ENCODE data around the gene SYT2.

The SYT2 gene

DNA sequence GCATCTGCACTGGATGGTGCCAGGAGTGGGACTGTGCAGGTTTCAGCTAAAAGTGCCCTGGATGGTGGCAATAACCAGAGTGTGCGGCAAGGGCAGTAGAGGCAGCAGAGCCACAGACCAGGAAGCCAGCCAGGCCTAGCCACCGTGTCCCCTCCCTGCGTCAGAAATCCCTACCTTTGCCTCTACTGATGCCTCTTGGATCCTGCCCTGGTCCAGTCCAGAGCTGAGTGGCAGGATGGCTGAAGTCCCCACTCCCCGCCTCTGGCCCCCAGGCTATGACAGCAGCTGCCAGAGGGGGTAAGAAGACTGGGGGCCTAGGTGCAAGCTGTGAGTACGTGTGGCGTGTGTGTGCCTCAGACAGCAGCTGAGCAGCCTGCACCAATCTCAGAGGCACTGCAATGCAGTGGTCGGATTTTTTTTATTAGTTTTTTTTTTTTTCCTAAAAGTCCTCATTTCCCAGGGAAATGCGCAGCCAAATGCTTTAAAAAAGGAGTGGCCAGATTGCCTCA is 51.9 kb downstream of the SYT2 start:
- no peak for TF ChIP-seq POLR2AphosphoS5 (IDR thresholded peaks at IDR 0.05; ENCODE audit: low read depth, low read length)
- no peak for TF ChIP-seq SIN3A (IDR thresholded peaks at IDR 0.05; ENCODE audit: borderline replicate concordance, insufficient read depth, low read length)
- TF ChIP-seq TAF1 (IDR thresholded peaks at IDR 0.05; ENCODE audit: borderline replicate concordance, insufficient read depth, low read length), result no peak

DNA sequence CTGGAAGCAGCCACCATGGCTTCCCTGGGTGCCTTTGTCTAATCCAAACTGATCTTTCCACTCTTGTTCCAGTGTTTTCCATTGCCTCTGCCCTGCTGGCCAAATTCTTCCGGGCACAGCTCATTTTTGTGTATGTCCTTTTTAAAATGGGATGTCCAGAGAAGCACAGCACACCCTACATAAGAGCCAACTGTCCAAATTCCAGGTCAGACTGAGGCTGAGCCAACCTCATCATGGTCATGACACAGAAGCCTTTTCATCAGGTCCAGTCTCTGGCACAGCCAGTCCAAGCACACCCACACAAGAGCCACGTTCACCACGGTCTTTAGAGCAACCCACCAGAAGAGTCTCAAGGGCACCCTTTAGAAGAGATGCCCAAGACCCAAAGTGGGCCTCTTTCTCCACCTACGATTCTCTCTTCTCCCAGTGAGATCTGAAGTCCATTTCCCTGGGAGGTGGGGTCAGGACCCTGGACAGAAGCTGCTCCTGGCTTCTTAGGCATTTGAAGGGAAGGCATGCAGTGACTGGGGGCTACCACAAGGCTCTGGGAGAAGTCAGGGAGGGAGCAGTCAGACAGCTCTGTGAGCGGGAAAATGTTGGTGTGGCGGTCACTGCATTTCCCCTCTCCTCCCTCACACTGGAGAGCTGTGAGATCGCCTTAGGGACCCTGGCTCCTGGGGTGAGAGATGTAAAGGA is 53.2 kb downstream of the SYT2 start:
- TF ChIP-seq, protein P1, sequence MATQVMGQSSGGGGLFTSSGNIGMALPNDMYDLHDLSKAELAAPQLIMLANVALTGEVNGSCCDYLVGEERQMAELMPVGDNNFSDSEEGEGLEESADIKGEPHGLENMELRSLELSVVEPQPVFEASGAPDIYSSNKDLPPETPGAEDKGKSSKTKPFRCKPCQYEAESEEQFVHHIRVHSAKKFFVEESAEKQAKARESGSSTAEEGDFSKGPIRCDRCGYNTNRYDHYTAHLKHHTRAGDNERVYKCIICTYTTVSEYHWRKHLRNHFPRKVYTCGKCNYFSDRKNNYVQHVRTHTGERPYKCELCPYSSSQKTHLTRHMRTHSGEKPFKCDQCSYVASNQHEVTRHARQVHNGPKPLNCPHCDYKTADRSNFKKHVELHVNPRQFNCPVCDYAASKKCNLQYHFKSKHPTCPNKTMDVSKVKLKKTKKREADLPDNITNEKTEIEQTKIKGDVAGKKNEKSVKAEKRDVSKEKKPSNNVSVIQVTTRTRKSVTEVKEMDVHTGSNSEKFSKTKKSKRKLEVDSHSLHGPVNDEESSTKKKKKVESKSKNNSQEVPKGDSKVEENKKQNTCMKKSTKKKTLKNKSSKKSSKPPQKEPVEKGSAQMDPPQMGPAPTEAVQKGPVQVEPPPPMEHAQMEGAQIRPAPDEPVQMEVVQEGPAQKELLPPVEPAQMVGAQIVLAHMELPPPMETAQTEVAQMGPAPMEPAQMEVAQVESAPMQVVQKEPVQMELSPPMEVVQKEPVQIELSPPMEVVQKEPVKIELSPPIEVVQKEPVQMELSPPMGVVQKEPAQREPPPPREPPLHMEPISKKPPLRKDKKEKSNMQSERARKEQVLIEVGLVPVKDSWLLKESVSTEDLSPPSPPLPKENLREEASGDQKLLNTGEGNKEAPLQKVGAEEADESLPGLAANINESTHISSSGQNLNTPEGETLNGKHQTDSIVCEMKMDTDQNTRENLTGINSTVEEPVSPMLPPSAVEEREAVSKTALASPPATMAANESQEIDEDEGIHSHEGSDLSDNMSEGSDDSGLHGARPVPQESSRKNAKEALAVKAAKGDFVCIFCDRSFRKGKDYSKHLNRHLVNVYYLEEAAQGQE (IDR thresholded peaks at IDR 0.05; ENCODE audit: insufficient read depth in 1 of 2, low read depth in 2 of 2, low read length in 2 of 2), result peak; percentile 88 to 95
- TF ChIP-seq SIN3A (IDR thresholded peaks at IDR 0.05; ENCODE audit: borderline replicate concordance, insufficient read depth, low read length) (no peak), POLR2AphosphoS5 (IDR thresholded peaks at IDR 0.05; ENCODE audit: low read depth, low read length) (no peak), FOXP2 (optimal IDR thresholded peaks at IDR 0.05; ENCODE audit: borderline replicate concordance, extremely low read depth, extremely low read length, insufficient read depth) (no peak), TAF1 (IDR thresholded peaks at IDR 0.05; ENCODE audit: borderline replicate concordance, insufficient read depth, low read length) (no peak)

DNA sequence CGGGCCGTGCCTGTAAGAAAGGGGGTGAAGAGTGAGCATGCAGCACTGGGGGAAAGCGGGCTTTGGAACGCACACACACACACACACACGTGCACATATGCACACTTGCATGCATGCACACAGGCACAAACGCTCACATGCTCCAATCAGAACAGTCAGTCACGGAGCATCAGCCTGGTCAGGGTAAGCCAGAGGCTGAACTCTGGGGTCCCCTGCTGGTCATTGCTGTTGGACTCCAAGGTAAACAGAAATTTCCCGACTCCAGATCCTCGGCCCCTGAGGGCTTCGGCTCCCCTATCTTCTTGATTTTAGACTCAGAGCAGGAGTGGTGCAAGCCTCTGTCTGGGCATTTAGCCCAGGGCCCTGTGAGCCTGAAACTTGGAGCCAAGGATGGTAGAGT is 54.2 kb downstream of the SYT2 start:
- TF ChIP-seq, protein P1 (IDR thresholded peaks at IDR 0.05; ENCODE audit: insufficient read depth in 1 of 2, low read depth in 2 of 2, low read length in 2 of 2), result peak in 1 of 2 experiments; percentile 51; a peak in 1 of 4 replicates
- no peak for TF ChIP-seq FOXP2 (optimal IDR thresholded peaks at IDR 0.05; ENCODE audit: borderline replicate concordance, extremely low read depth, extremely low read length, insufficient read depth)

DNA sequence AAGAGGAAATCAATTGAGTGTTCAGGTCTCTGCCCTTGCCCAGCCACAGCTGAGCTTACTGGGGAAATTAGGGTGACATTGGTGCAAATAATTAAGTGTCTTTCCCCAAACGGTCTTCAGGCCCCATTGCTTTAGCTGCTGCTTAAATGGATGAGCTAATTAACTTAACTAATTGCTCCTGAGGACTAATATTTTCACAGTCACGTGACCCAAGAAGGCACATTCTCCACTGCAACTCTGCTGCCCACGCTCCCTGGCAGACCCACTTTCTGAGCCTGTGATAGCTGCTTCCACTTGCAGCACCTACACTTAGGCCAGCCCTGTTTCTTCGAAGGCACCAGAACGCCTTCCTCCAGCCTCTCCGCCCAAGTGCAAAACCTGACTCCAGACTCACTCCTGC is 56.2 kb downstream of the SYT2 start:
- TF ChIP-seq, protein P1 (IDR thresholded peaks at IDR 0.05; ENCODE audit: insufficient read depth in 1 of 2, low read depth in 2 of 2, low read length in 2 of 2), result no peak
- TF ChIP-seq FOXP2 (optimal IDR thresholded peaks at IDR 0.05; ENCODE audit: borderline replicate concordance, extremely low read depth, extremely low read length, insufficient read depth) (no peak), POLR2AphosphoS5 (IDR thresholded peaks at IDR 0.05; ENCODE audit: low read depth, low read length) (no peak), TAF1 (IDR thresholded peaks at IDR 0.05; ENCODE audit: borderline replicate concordance, insufficient read depth, low read length) (no peak), SIN3A (IDR thresholded peaks at IDR 0.05; ENCODE audit: borderline replicate concordance, insufficient read depth, low read length) (no peak)

DNA sequence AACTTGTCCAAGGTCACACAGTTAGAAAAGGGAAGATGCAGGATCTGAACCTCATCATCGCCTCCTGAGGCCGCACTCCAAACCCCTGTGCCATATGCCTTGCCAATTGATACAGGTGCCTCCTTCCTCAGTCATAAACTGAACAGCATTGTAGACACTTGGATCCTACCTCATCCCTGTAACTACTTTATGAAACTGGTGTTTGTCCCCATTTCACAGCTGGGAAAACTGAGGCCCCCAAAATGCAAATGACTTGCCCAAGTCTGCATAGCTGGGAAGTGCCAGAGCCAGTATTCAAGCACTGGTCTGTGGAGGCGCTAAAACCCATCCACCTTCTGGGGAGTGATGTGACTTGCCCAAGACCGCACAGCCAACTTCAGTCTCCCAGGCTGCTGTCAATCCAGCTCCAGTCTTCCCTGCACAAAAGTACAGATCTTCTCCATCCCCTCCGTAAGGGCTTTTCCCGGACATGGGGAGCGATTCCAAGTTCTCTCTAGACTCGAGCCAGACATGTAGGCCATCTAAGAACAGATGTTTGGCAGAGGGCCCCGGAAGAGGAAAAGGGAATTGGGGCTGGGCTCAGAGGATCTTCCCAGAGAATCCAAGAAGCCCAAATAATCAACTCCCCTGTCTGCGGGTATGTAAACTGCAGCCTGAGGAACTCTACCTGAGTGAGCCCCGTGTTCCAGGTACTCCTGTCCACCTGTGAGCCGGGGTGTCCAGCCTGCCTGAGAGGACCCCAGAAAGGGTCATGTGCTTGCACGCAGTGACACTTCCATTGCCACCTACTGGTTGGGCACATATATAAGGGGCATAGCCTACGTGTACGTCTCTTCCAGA is 60.5 kb downstream of the SYT2 start:
- TF ChIP-seq FOXP2 (optimal IDR thresholded peaks at IDR 0.05; ENCODE audit: borderline replicate concordance, extremely low read depth, extremely low read length, insufficient read depth) (no peak), POLR2AphosphoS5 (IDR thresholded peaks at IDR 0.05; ENCODE audit: low read depth, low read length) (no peak), SIN3A (IDR thresholded peaks at IDR 0.05; ENCODE audit: borderline replicate concordance, insufficient read depth, low read length) (no peak), TAF1 (IDR thresholded peaks at IDR 0.05; ENCODE audit: borderline replicate concordance, insufficient read depth, low read length) (no peak)
- TF ChIP-seq, protein P1 (IDR thresholded peaks at IDR 0.05; ENCODE audit: insufficient read depth in 1 of 2, low read depth in 2 of 2, low read length in 2 of 2), result no peak

Data from PFSK-1 (cell line).